ENCODE measurements around the gene NUDC. TPM values are rescaled to one million over a fixed set of nuclear protein-coding genes. Genes with fewer than 3 reads are reported as not detected.
A peak's percentile ranks its signal among the peaks of the same experiment; 100 is the strongest.

Gene NUDC
- total RNA-seq, 1 donor from 2014 or later, result 70.2 TPM

- H3K27ac ChIP-seq (ENCODE audit: low read depth, low read length), result no peak overlapping the region
- no peaks in the 10 kb centered on the region for H3K36me3 ChIP-seq (ENCODE audit: insufficient read depth, low read length)
- TF ChIP-seq EZH2 (IDR thresholded peaks at IDR 0.05; ENCODE audit: insufficient read depth, low read length), result no peak
- no peak for TF ChIP-seq CTCF (IDR thresholded peaks at IDR 0.05; ENCODE audit: insufficient read depth, low read depth, low read length)
- FAIRE-seq, result no peak
- H3K4me2 ChIP-seq (ENCODE audit: low read length), result no peak overlapping the region
- Mint-ChIP-seq H3K4me3 (ENCODE audit: unreplicated experiment) (no peak overlapping the region), H3K4me1 (ENCODE audit: low read depth, unreplicated experiment) (no peaks in the 10 kb centered on the region), H3K27ac (ENCODE audit: unreplicated experiment) (no peak overlapping the region), H3K27me3 (ENCODE audit: low read depth, unreplicated experiment) (peaks cover 20% of the 10 kb centered on the region), H3K9me3 (ENCODE audit: unreplicated experiment) (peaks cover 5% of the 10 kb centered on the region), H3K36me3 (ENCODE audit: low read depth, unreplicated experiment) (peaks cover 11% of the 10 kb centered on the region)
- H2AFZ ChIP-seq (ENCODE audit: low read depth, low read length), result no peak overlapping the region
- H3K4me1 ChIP-seq (ENCODE audit: insufficient read depth, low read length), result peaks cover 5% of the 10 kb centered on the region
- H3K27me3 ChIP-seq (ENCODE audit: insufficient read depth, low read length), result peaks cover 26% of the 10 kb centered on the region
- H3K9me3 ChIP-seq (ENCODE audit: insufficient read depth, low read depth, low read length), result no peaks in the 10 kb centered on the region
- no peaks in the 10 kb centered on the region for H4K20me1 ChIP-seq (ENCODE audit: insufficient read depth, low read length)
- no peaks in the 10 kb centered on the region for H3K79me2 ChIP-seq (ENCODE audit: insufficient read depth, low read length)
- DNase-seq (ENCODE audit: low read depth), result no peak
- no peak overlapping the region for H3K4me3 ChIP-seq (ENCODE audit: insufficient read depth, low read depth, low read length)
- no peak overlapping the region for H3K9ac ChIP-seq (ENCODE audit: low read length)
These were observed 37.7 kb downstream of the NUDC start for GRCh38 chr1:26959270-26959669.

- no peaks in the 10 kb centered on the region for H3K79me2 ChIP-seq (ENCODE audit: insufficient read depth, low read length)
- peak within 1 kb of the TSS; percentile 44 for H3K4me2 ChIP-seq (ENCODE audit: low read length)
- H3K9ac ChIP-seq (ENCODE audit: low read length), result no peak within 1 kb of the TSS
- TF ChIP-seq CTCF (IDR thresholded peaks at IDR 0.05; ENCODE audit: insufficient read depth, low read depth, low read length), result no peak
- TF ChIP-seq EZH2 (IDR thresholded peaks at IDR 0.05; ENCODE audit: insufficient read depth, low read length), result peak; percentile 100
- H3K9me3 ChIP-seq (ENCODE audit: insufficient read depth, low read depth, low read length), result no peaks in the 10 kb centered on the region
- H3K27me3 Mint-ChIP-seq (ENCODE audit: low read depth, unreplicated experiment), result peaks cover 20% of the 10 kb centered on the region
- H3K36me3 ChIP-seq (ENCODE audit: insufficient read depth, low read length), result no peaks in the 10 kb centered on the region
- peaks cover 26% of the 10 kb centered on the region for H3K27me3 ChIP-seq (ENCODE audit: insufficient read depth, low read length)
- H3K36me3 Mint-ChIP-seq (ENCODE audit: low read depth, unreplicated experiment), result peaks cover 11% of the 10 kb centered on the region
- no peak for FAIRE-seq
- no peak within 1 kb of the TSS for H3K27ac Mint-ChIP-seq (ENCODE audit: unreplicated experiment)
- no peak for DNase-seq (ENCODE audit: low read depth)
- H3K4me3 Mint-ChIP-seq (ENCODE audit: unreplicated experiment), result peak within 1 kb of the TSS; percentile 74
- no peaks in the 10 kb centered on the region for H4K20me1 ChIP-seq (ENCODE audit: insufficient read depth, low read length)
- no peaks in the 10 kb centered on the region for H3K4me1 Mint-ChIP-seq (ENCODE audit: low read depth, unreplicated experiment)
- H3K4me3 ChIP-seq (ENCODE audit: insufficient read depth, low read depth, low read length), result no peak within 1 kb of the TSS
- peaks cover 5% of the 10 kb centered on the region for H3K4me1 ChIP-seq (ENCODE audit: insufficient read depth, low read length)
- peak within 1 kb of the TSS; percentile 52 for H2AFZ ChIP-seq (ENCODE audit: low read depth, low read length)
- peaks cover 5% of the 10 kb centered on the region for H3K9me3 Mint-ChIP-seq (ENCODE audit: unreplicated experiment)
- no peak within 1 kb of the TSS for H3K27ac ChIP-seq (ENCODE audit: low read depth, low read length)
These were observed 38.4 kb downstream of the NUDC start, which contains the start of gene KDF1 for GRCh38 chr1:26959722-26960624. Gene KDF1, minus strand, starts transcription at chr1:26960468. Its CDS starts 8,088 bp downstream, at chr1:26952380.

DNA sequence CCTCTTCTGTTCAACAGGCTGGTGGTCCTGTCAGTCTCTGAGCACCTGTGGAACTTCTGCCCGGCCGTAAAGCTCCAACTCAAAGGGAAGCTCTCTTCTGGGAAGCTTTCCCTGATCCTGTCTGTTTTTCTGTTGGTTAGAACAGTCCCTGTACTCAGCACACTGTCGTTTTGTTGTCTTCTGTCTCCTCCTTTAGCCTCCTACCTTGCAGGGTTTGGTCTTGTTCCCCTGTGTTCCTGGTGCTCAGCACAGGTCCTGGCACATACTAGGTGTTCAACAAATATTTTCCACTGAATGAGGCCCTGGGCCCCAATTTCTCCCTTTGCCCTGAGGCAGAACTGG is 39.1 kb downstream of the NUDC start:
- no peaks in the 10 kb centered on the region for H3K36me3 ChIP-seq (ENCODE audit: insufficient read depth, low read length)
- peaks cover 5% of the 10 kb centered on the region for H3K4me1 ChIP-seq (ENCODE audit: insufficient read depth, low read length)
- no peak overlapping the region for H2AFZ ChIP-seq (ENCODE audit: low read depth, low read length)
- no peak overlapping the region for H3K27ac ChIP-seq (ENCODE audit: low read depth, low read length)
- H3K9me3 Mint-ChIP-seq (ENCODE audit: unreplicated experiment), result peaks cover 5% of the 10 kb centered on the region
- H3K27me3 Mint-ChIP-seq (ENCODE audit: low read depth, unreplicated experiment), result peaks cover 20% of the 10 kb centered on the region
- H3K4me1 Mint-ChIP-seq (ENCODE audit: low read depth, unreplicated experiment), result no peaks in the 10 kb centered on the region
- H3K27me3 ChIP-seq (ENCODE audit: insufficient read depth, low read length), result peaks cover 26% of the 10 kb centered on the region
- H4K20me1 ChIP-seq (ENCODE audit: insufficient read depth, low read length), result no peaks in the 10 kb centered on the region
- DNase-seq (ENCODE audit: low read depth) (no peak), FAIRE-seq (no peak)
- no peak overlapping the region for H3K4me3 ChIP-seq (ENCODE audit: insufficient read depth, low read depth, low read length)
- H3K9ac ChIP-seq (ENCODE audit: low read length), result no peak overlapping the region
- no peaks in the 10 kb centered on the region for H3K79me2 ChIP-seq (ENCODE audit: insufficient read depth, low read length)
- H3K9me3 ChIP-seq (ENCODE audit: insufficient read depth, low read depth, low read length), result no peaks in the 10 kb centered on the region
- H3K4me2 ChIP-seq (ENCODE audit: low read length), result peak overlapping the region; percentile 44
- peak overlapping the region; percentile 74 for H3K4me3 Mint-ChIP-seq (ENCODE audit: unreplicated experiment)
- peaks cover 11% of the 10 kb centered on the region for H3K36me3 Mint-ChIP-seq (ENCODE audit: low read depth, unreplicated experiment)
- TF ChIP-seq EZH2 (IDR thresholded peaks at IDR 0.05; ENCODE audit: insufficient read depth, low read length), result no peak
- no peak for TF ChIP-seq CTCF (IDR thresholded peaks at IDR 0.05; ENCODE audit: insufficient read depth, low read depth, low read length)
- no peak overlapping the region for H3K27ac Mint-ChIP-seq (ENCODE audit: unreplicated experiment)
